Measurements from ENCODE around the gene FAM217B.

- TF ChIP-seq, protein P1, sequence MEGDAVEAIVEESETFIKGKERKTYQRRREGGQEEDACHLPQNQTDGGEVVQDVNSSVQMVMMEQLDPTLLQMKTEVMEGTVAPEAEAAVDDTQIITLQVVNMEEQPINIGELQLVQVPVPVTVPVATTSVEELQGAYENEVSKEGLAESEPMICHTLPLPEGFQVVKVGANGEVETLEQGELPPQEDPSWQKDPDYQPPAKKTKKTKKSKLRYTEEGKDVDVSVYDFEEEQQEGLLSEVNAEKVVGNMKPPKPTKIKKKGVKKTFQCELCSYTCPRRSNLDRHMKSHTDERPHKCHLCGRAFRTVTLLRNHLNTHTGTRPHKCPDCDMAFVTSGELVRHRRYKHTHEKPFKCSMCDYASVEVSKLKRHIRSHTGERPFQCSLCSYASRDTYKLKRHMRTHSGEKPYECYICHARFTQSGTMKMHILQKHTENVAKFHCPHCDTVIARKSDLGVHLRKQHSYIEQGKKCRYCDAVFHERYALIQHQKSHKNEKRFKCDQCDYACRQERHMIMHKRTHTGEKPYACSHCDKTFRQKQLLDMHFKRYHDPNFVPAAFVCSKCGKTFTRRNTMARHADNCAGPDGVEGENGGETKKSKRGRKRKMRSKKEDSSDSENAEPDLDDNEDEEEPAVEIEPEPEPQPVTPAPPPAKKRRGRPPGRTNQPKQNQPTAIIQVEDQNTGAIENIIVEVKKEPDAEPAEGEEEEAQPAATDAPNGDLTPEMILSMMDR (IDR thresholded peaks at IDR 0.05), result no peak
- no peak for TF ChIP-seq POLR2A (IDR thresholded peaks at IDR 0.05)
Observed at GRCh38 chr20:59945175-59945574, 5.0 kb downstream of the FAM217B start.

All from Peyer's patch (tissue), 4 donors.